ENCODE measurements around the gene TKTL2. TPM values are rescaled to one million over a fixed set of nuclear protein-coding genes. Genes with fewer than 3 reads are reported as not detected.

TKTL2 gene, protein sequence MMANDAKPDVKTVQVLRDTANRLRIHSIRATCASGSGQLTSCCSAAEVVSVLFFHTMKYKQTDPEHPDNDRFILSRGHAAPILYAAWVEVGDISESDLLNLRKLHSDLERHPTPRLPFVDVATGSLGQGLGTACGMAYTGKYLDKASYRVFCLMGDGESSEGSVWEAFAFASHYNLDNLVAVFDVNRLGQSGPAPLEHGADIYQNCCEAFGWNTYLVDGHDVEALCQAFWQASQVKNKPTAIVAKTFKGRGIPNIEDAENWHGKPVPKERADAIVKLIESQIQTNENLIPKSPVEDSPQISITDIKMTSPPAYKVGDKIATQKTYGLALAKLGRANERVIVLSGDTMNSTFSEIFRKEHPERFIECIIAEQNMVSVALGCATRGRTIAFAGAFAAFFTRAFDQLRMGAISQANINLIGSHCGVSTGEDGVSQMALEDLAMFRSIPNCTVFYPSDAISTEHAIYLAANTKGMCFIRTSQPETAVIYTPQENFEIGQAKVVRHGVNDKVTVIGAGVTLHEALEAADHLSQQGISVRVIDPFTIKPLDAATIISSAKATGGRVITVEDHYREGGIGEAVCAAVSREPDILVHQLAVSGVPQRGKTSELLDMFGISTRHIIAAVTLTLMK
- 0.08 TPM for polyA plus RNA-seq (2012; ENCODE audit: missing spikeins)

DNA sequence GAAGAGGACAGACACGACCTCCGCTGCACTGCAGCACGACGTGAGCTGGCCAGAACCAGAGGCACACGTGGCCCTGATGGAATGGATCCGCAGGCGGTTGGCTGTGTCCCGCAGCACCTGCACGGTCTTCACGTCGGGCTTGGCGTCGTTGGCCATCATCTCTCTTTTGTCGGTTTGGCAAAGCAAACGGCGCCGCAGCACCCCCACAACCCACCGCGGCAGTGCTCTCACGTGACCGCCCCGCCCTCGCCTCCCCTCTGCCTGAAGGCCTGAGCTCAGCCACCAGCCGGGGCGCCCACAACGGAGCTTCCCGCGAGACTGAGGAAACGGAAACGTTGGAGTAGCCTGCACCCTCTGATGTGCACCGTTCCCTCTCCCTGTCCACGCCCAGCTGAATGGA, at the start of gene TKTL2:
TKTL2 (minus strand) TSS at position 179 of the 400 bp plus-strand sequence; CDS start at position 159, 20 bp downstream.
- no peak for DNase-seq (ENCODE audit: insufficient read length)
- FAIRE-seq: no peak
- no peak for TF ChIP-seq POLR2AphosphoS5 (IDR thresholded peaks at IDR 0.05; ENCODE audit: low read depth, low read length)
- TF ChIP-seq POLR2A (IDR thresholded peaks at IDR 0.05; ENCODE audit: low read depth, low read length): no peak
- no peak for TF ChIP-seq TAF1 (IDR thresholded peaks at IDR 0.05; ENCODE audit: borderline replicate concordance, low read depth, low read length)

DNA sequence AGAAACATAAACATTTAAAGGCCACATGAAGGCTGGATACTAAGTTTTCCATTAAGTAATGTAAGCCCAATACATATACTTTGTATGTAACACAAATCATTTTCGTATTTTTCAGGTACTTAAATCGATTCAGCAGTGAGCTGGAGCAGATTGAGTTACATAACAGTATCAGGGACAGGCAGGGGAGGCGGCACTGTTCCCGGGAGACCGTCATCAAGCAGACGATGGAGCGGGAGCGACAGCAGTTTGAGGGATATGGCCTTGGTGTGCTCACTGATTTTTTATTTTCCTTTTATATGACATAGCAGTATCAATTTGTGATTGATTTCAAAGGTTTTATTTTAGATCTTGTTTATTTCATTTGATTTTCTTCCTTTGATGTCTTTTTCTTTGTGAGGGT, 41.6 kb upstream of the TKTL2 start:
- DNase-seq (ENCODE audit: insufficient read length): no peak
- TF ChIP-seq TAF1 (IDR thresholded peaks at IDR 0.05; ENCODE audit: borderline replicate concordance, low read depth, low read length): no peak
- no peak for TF ChIP-seq POLR2AphosphoS5 (IDR thresholded peaks at IDR 0.05; ENCODE audit: low read depth, low read length)
- no peak for TF ChIP-seq POLR2A (IDR thresholded peaks at IDR 0.05; ENCODE audit: low read depth, low read length)
- FAIRE-seq: no peak

DNA sequence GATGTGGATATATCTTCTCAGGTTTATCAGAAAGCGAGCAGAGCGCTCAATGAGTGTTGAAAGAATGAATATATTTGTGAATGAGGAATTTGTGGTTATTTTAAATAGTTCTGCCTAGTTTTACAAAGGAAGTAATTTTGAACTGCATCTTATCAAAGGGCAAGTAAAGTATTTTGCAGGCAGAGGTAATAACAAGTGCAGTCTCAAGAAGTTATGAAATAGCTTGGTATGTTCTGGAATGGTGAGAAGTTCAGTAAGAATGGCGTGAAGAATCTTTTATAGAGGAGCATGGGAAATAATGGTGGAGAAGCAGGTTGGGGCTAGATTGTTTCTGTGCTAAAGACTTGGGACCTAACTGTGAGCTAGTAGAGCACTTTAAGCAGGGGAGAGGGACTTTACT, 31.8 kb upstream of the TKTL2 start:
- TF ChIP-seq POLR2A (IDR thresholded peaks at IDR 0.05; ENCODE audit: low read depth, low read length) (no peak), TAF1 (IDR thresholded peaks at IDR 0.05; ENCODE audit: borderline replicate concordance, low read depth, low read length) (no peak), POLR2AphosphoS5 (IDR thresholded peaks at IDR 0.05; ENCODE audit: low read depth, low read length) (no peak)
- FAIRE-seq (no peak), DNase-seq (ENCODE audit: insufficient read length) (no peak)

DNA sequence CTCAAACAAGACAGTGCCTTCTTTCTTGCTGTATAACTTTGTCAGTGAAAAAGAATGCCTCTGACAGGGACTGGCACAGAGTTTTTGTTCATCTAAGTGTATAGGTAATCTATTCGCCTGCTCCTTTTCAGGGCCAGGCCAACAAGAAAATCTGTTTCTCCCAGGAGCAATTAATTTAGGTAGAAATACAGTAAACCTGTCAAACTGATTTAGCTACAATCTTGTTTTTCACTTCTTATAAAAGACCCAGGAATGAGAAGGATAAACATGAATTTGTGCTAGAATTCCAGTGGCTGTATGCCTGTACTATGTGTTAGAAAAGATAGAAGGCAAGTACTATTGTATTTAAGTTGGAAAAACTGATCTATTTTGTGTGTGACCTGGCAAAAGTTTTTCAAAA, 27.0 kb upstream of the TKTL2 start:
- FAIRE-seq (no peak), DNase-seq (ENCODE audit: insufficient read length) (no peak)
- TF ChIP-seq TAF1 (IDR thresholded peaks at IDR 0.05; ENCODE audit: borderline replicate concordance, low read depth, low read length) (no peak), POLR2A (IDR thresholded peaks at IDR 0.05; ENCODE audit: low read depth, low read length) (no peak), POLR2AphosphoS5 (IDR thresholded peaks at IDR 0.05; ENCODE audit: low read depth, low read length) (no peak)

DNA sequence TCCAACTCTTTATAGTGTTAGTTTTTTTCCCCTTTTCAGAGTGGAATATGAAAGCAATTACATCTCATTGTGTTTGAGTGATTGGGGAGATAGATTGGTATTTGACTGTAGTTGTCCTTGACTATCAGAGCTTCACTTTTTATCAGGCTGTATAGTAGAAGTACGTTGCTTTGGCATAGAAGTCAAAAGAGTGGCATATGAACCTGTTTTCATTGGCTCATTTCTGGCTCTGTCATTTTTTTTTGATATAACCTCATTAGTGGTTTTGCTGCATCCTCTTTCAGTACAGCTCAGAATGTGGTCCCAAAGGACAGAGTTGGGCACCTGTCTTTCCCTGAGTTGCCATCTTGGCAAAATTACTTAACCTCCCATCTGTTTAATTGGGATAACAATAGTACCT, 22.3 kb upstream of the TKTL2 start:
- FAIRE-seq: peak; percentile 91
- TF ChIP-seq TAF1 (IDR thresholded peaks at IDR 0.05; ENCODE audit: borderline replicate concordance, low read depth, low read length) (0 out of 2 replicates have a peak, but pooled peaks have one; percentile 12), POLR2AphosphoS5 (IDR thresholded peaks at IDR 0.05; ENCODE audit: low read depth, low read length) (0 out of 2 replicates have a peak, but pooled peaks have one; percentile 15), POLR2A (IDR thresholded peaks at IDR 0.05; ENCODE audit: low read depth, low read length) (peak; percentile 41; the same call in 1 of the 2 replicates)
- no peak for DNase-seq (ENCODE audit: insufficient read length)

DNA sequence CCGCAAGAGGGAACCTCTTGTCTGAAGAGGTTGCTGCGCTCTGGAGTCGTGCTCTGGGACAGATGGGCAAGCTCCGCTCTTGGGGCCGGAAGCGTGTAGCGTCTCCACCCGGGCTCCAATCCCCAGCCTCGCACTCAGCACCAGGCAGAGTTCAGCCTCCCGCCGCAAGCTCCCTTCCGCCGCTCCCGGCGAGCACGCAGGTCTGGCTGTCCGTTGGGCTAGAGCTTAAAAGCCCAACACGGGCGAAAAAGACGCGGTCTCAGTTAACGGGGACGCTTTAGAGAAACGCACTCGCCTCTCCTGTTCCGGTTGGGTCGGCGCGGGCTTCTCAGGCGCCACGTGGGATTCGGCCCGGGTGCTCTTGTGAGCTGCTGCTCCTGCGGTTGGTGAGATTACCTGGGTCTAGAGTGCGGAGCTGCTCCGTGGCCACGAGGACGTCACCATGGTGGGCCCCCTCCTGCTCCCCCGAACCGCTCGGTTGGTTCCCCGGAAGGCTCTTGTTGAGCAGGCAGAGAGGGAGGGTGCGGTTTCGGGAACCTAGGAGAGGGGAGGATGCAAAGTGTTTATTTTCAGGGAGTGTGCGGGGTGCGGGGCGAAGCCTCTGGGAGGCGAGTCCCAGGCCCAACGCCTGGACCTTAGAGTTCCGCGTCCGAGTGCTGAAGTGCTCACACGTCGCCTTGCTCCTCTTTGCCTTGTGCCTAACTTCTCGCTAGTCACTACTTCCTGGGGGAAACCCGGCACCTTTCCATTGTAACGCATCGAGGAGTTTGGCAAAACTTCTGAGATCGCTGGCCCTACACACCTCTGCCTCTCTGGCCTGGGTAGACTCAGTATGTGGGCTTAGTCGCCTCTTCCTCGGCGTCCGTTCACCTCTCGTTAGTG, 21.0 kb upstream of the TKTL2 start, which contains the start of gene TMA16:
TMA16 (plus strand) TSS at position 331 of the 882 bp plus-strand sequence; CDS start at position 443, 112 bp downstream.
- TF ChIP-seq TAF1 (IDR thresholded peaks at IDR 0.05; ENCODE audit: borderline replicate concordance, low read depth, low read length): peak; percentile 98
- peak; percentile 92 for TF ChIP-seq POLR2A (IDR thresholded peaks at IDR 0.05; ENCODE audit: low read depth, low read length)
- TF ChIP-seq POLR2AphosphoS5 (IDR thresholded peaks at IDR 0.05; ENCODE audit: low read depth, low read length): peak; percentile 96
- peak; percentile 97 for FAIRE-seq

DNA sequence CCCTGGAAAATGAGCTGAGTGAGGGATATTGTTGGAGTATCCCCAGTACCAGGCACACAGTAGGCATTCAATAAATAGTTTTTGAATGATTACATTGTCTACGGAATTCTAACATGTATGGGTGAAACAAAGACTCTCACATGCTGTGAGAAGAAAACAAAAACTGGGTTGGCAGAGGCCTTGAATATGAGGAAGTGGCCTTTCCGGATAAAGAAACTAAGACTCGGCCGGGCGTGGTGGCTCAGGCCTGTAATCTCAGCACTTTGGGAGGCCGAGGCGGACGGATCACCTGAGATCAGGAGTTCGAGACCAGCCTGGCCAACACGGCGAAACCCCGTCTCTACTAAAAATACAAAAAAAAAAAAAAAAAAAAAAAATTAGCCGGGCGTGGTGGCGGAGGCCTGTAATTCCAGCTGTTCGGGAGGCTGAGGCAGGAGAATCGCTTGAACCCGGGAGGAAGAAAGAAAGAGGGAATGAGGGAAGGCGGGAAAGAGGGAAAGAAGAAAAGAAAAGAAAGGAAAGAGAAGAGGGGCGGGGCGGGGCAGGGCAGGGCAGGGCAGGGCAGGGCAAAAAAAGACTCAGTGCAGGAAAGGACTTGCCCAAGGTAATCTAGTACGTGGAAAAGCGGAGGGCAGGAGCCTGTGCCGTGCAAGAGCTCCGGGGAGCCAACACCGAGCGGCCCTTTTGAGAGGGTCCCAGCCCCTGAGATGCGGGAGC, 20.2 kb upstream of the TKTL2 start:
- TF ChIP-seq TAF1 (IDR thresholded peaks at IDR 0.05; ENCODE audit: borderline replicate concordance, low read depth, low read length) (no peak), POLR2AphosphoS5 (IDR thresholded peaks at IDR 0.05; ENCODE audit: low read depth, low read length) (no peak), POLR2A (IDR thresholded peaks at IDR 0.05; ENCODE audit: low read depth, low read length) (no peak)
- DNase-seq (ENCODE audit: insufficient read length) (no peak), FAIRE-seq (peak; percentile 58)

More for the DNA sequence above, 21.0 kb upstream of the TKTL2 start, which contains the start of gene TMA16:
- DNase-seq (ENCODE audit: insufficient read length): peak; percentile 73

DNA sequence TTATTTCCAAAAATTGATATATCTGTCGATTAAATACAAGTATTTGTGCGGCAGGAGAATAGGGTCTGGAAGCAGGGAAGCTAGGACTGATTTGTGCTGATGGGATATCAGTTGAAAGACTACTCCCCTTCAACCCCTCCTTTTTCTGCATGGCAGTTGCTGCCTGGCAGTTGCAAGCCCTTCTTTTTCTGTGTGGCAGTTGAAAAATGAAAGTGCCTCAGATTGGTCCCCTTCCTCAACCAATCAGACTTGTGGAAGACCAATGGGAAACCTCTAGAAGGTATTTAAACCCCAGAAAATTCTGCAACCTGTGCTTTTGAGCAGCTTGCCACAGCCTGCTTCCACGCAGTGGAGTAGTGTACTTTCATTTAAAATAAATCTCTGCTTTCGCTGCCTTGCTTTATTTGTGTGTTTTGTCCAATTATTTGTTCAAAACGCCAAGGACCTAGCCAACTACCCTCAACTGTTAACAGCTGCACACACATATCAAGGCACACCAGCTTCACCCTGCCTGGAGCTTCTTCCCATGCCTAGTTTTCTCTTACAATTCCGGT, 19.5 kb upstream of the TKTL2 start:
- FAIRE-seq: no peak
- no peak for DNase-seq (ENCODE audit: insufficient read length)
- TF ChIP-seq POLR2AphosphoS5 (IDR thresholded peaks at IDR 0.05; ENCODE audit: low read depth, low read length): no peak

DNA sequence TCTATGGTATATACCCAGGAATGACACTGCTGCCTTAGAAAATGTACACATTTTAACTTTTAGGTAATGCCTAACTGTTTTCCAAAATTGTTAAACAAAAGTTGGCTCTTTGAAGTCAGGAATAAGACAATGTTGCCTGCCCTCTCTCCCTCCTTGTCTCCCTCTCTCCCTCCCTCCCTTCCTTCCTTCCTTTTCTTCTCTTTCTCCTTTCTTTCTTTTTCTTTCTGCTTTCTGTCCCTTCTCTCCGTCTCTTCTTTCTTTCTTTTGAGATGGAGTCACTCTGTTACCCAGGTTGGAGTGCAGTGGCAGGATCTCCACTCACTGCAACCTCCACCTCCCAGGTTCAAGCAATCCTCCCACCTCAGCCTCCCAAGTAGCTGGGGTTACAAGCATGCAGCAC, 16.4 kb upstream of the TKTL2 start:
- TF ChIP-seq POLR2AphosphoS5 (IDR thresholded peaks at IDR 0.05; ENCODE audit: low read depth, low read length): no peak
- TF ChIP-seq TAF1 (IDR thresholded peaks at IDR 0.05; ENCODE audit: borderline replicate concordance, low read depth, low read length): no peak
- no peak for TF ChIP-seq POLR2A (IDR thresholded peaks at IDR 0.05; ENCODE audit: low read depth, low read length)
- DNase-seq (ENCODE audit: insufficient read length) (no peak), FAIRE-seq (no peak)

DNA sequence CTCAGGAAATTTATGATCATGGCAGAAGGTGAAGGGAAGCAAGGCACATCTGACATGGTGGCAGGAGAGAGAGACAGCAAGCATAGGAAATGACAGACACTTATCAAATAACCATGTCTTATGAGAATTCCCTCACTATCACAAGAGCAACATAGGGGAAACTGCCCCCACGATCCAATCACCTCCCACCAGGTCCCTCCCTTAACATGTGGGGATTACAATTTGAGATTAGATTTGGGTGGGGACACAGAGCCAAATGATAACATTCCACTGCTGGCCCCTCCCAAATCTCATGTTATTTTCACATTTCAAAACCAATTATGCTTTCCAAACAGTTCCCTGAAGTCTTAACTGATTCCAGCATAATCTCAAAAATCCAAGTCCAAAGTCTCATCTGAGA, 12.8 kb upstream of the TKTL2 start:
- no peak for DNase-seq (ENCODE audit: insufficient read length)
- TF ChIP-seq POLR2AphosphoS5 (IDR thresholded peaks at IDR 0.05; ENCODE audit: low read depth, low read length): no peak
- no peak for TF ChIP-seq POLR2A (IDR thresholded peaks at IDR 0.05; ENCODE audit: low read depth, low read length)
- TF ChIP-seq TAF1 (IDR thresholded peaks at IDR 0.05; ENCODE audit: borderline replicate concordance, low read depth, low read length): no peak
- no peak for FAIRE-seq

All from GM12892 (cell line).